SU-DHL-6 (cell line): ENCODE results near the gene GNAQ.

ENCODE experiments used
- EZH2phosphoT487 ChIP-seq: fragments of 200-600 bp; sonication (generic), shearing (Covaris generic); conservative IDR thresholded peaks from 2 replicates; pipeline ENCODE4 v1.6.1; 2018; ENCODE audit warnings: mild to moderate bottlenecking, antibody characterized with exemption, low read length, moderate library complexity, mixed read lengths
- TF ChIP-seq, protein P1 (sequence below): fragments of 200-600 bp; sonication (generic); IDR thresholded peaks from one replicate; pipeline ENCODE4 v1.5.1; 2017; ENCODE audit warnings: antibody characterized with exemption, mild to moderate bottlenecking, low read length, moderate library complexity; ENCODE audit not compliant: insufficient read depth, poor library complexity, severe bottlenecking

DNA sequence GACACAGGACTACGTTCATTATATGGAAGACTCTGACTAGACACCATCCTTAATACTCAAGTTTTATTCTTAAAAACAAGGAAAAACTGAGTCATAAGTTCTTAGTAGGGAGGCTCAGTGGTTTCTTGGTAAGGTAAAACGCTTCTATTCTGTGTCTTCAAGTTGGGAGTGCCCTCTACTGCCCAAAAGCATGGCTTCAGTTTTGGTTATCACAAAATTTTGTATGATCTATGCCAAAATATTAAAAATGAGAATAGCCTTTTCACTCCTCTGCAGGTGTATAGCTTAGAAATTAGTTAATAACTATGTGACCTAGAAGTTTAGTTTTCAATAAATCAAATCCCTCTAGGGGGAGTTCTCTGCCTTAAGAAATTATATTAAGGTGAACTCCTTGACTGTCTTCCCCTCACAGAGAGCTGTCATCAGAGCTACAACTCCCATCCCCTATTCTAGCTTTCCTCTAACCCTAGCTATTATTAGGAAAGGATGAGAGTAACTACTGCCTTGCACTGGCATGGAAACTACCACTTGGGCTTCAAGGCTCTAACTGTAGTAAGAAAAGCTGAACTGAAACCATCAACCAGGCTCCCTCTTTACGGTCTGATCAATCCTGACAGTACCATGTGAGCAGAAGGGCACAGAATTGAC lies 189.7 kb downstream of the GNAQ start:
- TF ChIP-seq, protein P1, sequence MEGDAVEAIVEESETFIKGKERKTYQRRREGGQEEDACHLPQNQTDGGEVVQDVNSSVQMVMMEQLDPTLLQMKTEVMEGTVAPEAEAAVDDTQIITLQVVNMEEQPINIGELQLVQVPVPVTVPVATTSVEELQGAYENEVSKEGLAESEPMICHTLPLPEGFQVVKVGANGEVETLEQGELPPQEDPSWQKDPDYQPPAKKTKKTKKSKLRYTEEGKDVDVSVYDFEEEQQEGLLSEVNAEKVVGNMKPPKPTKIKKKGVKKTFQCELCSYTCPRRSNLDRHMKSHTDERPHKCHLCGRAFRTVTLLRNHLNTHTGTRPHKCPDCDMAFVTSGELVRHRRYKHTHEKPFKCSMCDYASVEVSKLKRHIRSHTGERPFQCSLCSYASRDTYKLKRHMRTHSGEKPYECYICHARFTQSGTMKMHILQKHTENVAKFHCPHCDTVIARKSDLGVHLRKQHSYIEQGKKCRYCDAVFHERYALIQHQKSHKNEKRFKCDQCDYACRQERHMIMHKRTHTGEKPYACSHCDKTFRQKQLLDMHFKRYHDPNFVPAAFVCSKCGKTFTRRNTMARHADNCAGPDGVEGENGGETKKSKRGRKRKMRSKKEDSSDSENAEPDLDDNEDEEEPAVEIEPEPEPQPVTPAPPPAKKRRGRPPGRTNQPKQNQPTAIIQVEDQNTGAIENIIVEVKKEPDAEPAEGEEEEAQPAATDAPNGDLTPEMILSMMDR: peak; percentile 10
- TF ChIP-seq EZH2phosphoT487: no peak
